Endothelial cell of umbilical vein (primary cell): ENCODE results near the gene EDRF1. TPM values are rescaled to one million over a fixed set of nuclear protein-coding genes. Genes with fewer than 3 reads are reported as not detected.

ENCODE experiments used
- BruUV-seq: library from RNA; stranded (reverse); fragments of 400-500 nt; replicated peaks from 2 replicates; lab custom pipeline; 2021; lab: Mats Ljungman, UMichigan
- CTCF ChIA-PET: fragments of 300-600, 350-600 bp; sonication (Branson Sonifier 250); formaldehyde crosslinking; loops from one replicate; lab custom pipeline; 2021; ENCODE audit warnings: antibody characterized with exemption, inconsistent platforms; lab: Charles Lee
- POLR2A ChIA-PET: fragments of 300-600, 350-600 bp; sonication (Branson Sonifier 250); formaldehyde crosslinking; loops from one replicate; lab custom pipeline; 2021; ENCODE audit warnings: antibody characterized with exemption, inconsistent platforms; lab: Charles Lee
- DNase-seq: peaks from one replicate; pipeline ENCODE4 v3.0.0-alpha.2; 2011; ENCODE audit warnings: low read depth, low spot score
- FAIRE-seq: peaks from 2 replicates; lab custom pipeline; 2011; peaks lifted over from hg19 to GRCh38; lab: Jason Lieb, UNC
- H2AFZ ChIP-seq: 2 replicates; pipeline ENCODE4 v1.6.0; 2012; ENCODE audit warnings: low read depth, low read length, control low read depth, inconsistent platforms
- H3K27ac ChIP-seq: 2 replicates; pipeline ENCODE4 v1.5.1; 2011; ENCODE audit warnings: low read depth, mild to moderate bottlenecking, control low read depth, low read length, moderate library complexity; ENCODE audit not compliant: insufficient read depth
- H3K27me3 ChIP-seq, 2 experiments: 2 replicates each; pipeline versions ENCODE4 v1.6.0 to v1.6.1; 2011; ENCODE audit warnings: low read length in 2 of 2, mixed read lengths in 1 of 2; ENCODE audit not compliant: control insufficient read depth in 2 of 2, insufficient read depth in 2 of 2
- H3K36me3 ChIP-seq, 2 experiments: 2 replicates in 1 of 2; 3 replicates in 1 of 2; pipeline ENCODE4 v1.5.1; 2011; ENCODE audit warnings: low read length in 2 of 2, mild to moderate bottlenecking in 1 of 2, moderate library complexity in 1 of 2; ENCODE audit not compliant: control insufficient read depth in 2 of 2, insufficient read depth in 2 of 2; ENCODE audit errors: extremely low read depth in 1 of 2
- H3K4me1 ChIP-seq: 3 replicates; pipeline ENCODE4 v1.5.1; 2011; ENCODE audit warnings: mild to moderate bottlenecking, low read length; ENCODE audit not compliant: control insufficient read depth, insufficient read depth; ENCODE audit errors: extremely low read depth
- H3K4me2 ChIP-seq: 2 replicates; pipeline ENCODE4 v1.6.1; 2011; ENCODE audit warnings: low read length, control low read depth, mixed read lengths; ENCODE audit not compliant: insufficient read depth
- H3K4me3 ChIP-seq, 3 experiments: fragments of 200-600 bp in 1 of 3; sonication (generic), shearing (Covaris generic) in 1 of 3; replicated peaks in 1 of 3; 2 replicates each; pipeline ENCODE4 v1.5.1; 2011 to 2016; ENCODE audit warnings: control low read depth in 3 of 3, low read length in 3 of 3, mild to moderate bottlenecking in 2 of 3, inconsistent platforms in 1 of 3, low read depth in 1 of 3, moderate library complexity in 1 of 3; ENCODE audit not compliant: insufficient read depth in 1 of 3
- H3K79me2 ChIP-seq: 2 replicates; pipeline ENCODE4 v1.6.0; 2012; ENCODE audit warnings: low read length, inconsistent platforms; ENCODE audit not compliant: control insufficient read depth, insufficient read depth
- H3K9ac ChIP-seq: replicated peaks from 2 replicates; pipeline ENCODE3; 2011; ENCODE audit warnings: low read length, control low read depth; ENCODE audit not compliant: insufficient read depth; ENCODE audit errors: extremely low read depth
- H3K9me1 ChIP-seq: replicated peaks from 3 replicates; pipeline ENCODE4 v1.6.0; 2011; ENCODE audit warnings: mild to moderate bottlenecking, low read length; ENCODE audit not compliant: control insufficient read depth, insufficient read depth; ENCODE audit errors: extremely low read depth
- H3K9me3 ChIP-seq: replicated peaks from 2 replicates; pipeline ENCODE4 v1.5.1; 2012; ENCODE audit warnings: low read length, inconsistent platforms; ENCODE audit not compliant: control insufficient read depth, insufficient read depth
- H4K20me1 ChIP-seq: replicated peaks from 2 replicates; pipeline ENCODE3; 2011; ENCODE audit warnings: mild to moderate bottlenecking, low read length; ENCODE audit not compliant: control insufficient read depth, insufficient read depth; ENCODE audit errors: extremely low read depth
- EZH2 ChIP-seq: IDR thresholded peaks from 2 replicates; pipeline ENCODE4 v1.6.1; 2012; ENCODE audit warnings: borderline replicate concordance, low read depth, mild to moderate bottlenecking, moderate library complexity, low read length, inconsistent platforms; ENCODE audit not compliant: severe bottlenecking
- FOS ChIP-seq: IDR thresholded peaks from 2 replicates; pipeline ENCODE4 v1.6.1; 2011; ENCODE audit warnings: mild to moderate bottlenecking, low read length, moderate library complexity, borderline replicate concordance; ENCODE audit not compliant: insufficient read depth
- GATA2 ChIP-seq: IDR thresholded peaks from 2 replicates; pipeline ENCODE4 v1.7.0; 2011; ENCODE audit warnings: low read depth, mild to moderate bottlenecking, moderate library complexity, mixed read lengths, low read length; ENCODE audit not compliant: insufficient read length, insufficient read depth
- JUN ChIP-seq: IDR thresholded peaks from 2 replicates; pipeline ENCODE4 v1.6.1; 2011; ENCODE audit warnings: borderline replicate concordance, low read depth; ENCODE audit not compliant: insufficient read length, insufficient read depth
- MYC ChIP-seq: IDR thresholded peaks from one replicate; pipeline ENCODE4 v1.6.1; 2011; ENCODE audit warnings: mild to moderate bottlenecking, low read depth, low read length
- POLR2A ChIP-seq: IDR thresholded peaks from 2 replicates; pipeline ENCODE4 v1.6.1; 2012; ENCODE audit warnings: low read depth, mild to moderate bottlenecking, control low read depth, low read length
- POLR2AphosphoS5 ChIP-seq: IDR thresholded peaks from 2 replicates; pipeline ENCODE4 v1.6.1; 2012; ENCODE audit warnings: low read depth, mild to moderate bottlenecking, control low read depth, low read length, moderate library complexity; ENCODE audit not compliant: insufficient read depth
- dilution Hi-C: fragments of 300-500 bp; cut with MboI; formaldehyde crosslinking; loops from one replicate; pipeline ENCODE4 v1.15.0; 2019; ENCODE audit warnings: low sequenced_read_pairs; ENCODE audit not compliant: extremely low pct_ligation_motif_present
- intact Hi-C: fragments of 100-400 bp; cut with micrococcal nuclease; formaldehyde crosslinking; loops from one replicate; pipeline ENCODE4 v1.10.0; 2022
- polyA plus RNA-seq, 4 experiments: library from polyadenylated mRNA; depleted of rRNA in 3 of 4; stranded (reverse) in 3 of 4; unstranded in 1 of 4; fragments of >200 nt; gene quantifications; 2 replicates each; pipeline versions ENCODE4 v1.2.1 to v1.2.3, GENCODE V29; 2011 to 2012; ENCODE audit warnings: missing spikeins in 1 of 4
- total RNA-seq: library from RNA; stranded (reverse); gene quantifications from 2 replicates; pipeline ENCODE4 v1.2.3, GENCODE V29; 2021
- TF ChIP-seq, protein P1 (sequence below), 2 donors: IDR thresholded peaks; 1 replicate in 1 of 2; 2 replicates in 1 of 2; pipeline ENCODE4 v1.5.1; 2011; ENCODE audit warnings: low read length in 2 of 2, mild to moderate bottlenecking in 2 of 2, moderate library complexity in 2 of 2, control low read depth in 1 of 2, inconsistent platforms in 1 of 2, low read depth in 1 of 2; ENCODE audit not compliant: insufficient read depth in 1 of 2; ENCODE audit errors: extremely low read depth in 1 of 2
- TF ChIP-seq, protein P2 (sequence below): IDR thresholded peaks from 2 replicates; pipeline ENCODE4 v1.6.1; 2011; ENCODE audit not compliant: insufficient read depth, insufficient read length

EDRF1 gene
- total and polyA plus RNA-seq, 2 donors (not counting 3 experiments of a cell fraction or from before 2014, with no cell fraction given): 11.6 to 27.8 TPM

DNA sequence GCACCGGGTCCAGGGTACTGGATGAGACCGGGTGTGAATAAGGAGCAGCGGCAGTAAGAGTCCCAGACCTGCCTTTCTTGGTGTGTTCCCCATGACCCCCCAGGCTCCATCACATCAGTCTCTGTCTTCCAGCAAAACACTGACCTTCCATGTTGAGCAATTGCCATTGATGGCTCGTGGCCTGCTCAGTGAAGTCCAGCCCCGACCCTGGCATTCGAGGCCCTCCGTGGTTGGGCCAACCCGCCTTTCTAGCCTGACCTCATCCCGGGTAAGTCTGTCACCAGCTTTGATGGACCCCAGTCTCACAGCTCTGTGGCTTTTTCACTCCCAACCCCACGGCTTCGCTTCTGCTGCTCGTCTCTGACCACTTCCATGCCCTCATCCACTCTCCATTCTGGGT lies 49.7 kb downstream of the EDRF1 start:
- H2AFZ ChIP-seq: no peak overlapping the region
- TF ChIP-seq EZH2: no peak
- TF ChIP-seq, protein P1, sequence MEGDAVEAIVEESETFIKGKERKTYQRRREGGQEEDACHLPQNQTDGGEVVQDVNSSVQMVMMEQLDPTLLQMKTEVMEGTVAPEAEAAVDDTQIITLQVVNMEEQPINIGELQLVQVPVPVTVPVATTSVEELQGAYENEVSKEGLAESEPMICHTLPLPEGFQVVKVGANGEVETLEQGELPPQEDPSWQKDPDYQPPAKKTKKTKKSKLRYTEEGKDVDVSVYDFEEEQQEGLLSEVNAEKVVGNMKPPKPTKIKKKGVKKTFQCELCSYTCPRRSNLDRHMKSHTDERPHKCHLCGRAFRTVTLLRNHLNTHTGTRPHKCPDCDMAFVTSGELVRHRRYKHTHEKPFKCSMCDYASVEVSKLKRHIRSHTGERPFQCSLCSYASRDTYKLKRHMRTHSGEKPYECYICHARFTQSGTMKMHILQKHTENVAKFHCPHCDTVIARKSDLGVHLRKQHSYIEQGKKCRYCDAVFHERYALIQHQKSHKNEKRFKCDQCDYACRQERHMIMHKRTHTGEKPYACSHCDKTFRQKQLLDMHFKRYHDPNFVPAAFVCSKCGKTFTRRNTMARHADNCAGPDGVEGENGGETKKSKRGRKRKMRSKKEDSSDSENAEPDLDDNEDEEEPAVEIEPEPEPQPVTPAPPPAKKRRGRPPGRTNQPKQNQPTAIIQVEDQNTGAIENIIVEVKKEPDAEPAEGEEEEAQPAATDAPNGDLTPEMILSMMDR (IDR thresholded peaks at IDR 0.05; ENCODE audit: extremely low read depth in 1 of 2, insufficient read depth in 1 of 2, low read depth in 1 of 2, low read length in 2 of 2): no peak
- no peak for TF ChIP-seq FOS
- TF ChIP-seq POLR2A: no peak
- no peak for TF ChIP-seq GATA2
- no peak for TF ChIP-seq POLR2AphosphoS5
- TF ChIP-seq MYC: no peak
- no peak for TF ChIP-seq JUN
- TF ChIP-seq, protein P2, sequence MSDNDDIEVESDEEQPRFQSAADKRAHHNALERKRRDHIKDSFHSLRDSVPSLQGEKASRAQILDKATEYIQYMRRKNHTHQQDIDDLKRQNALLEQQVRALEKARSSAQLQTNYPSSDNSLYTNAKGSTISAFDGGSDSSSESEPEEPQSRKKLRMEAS: no peak
- no peaks in the 10 kb centered on the region for H3K27me3 ChIP-seq
- no peak overlapping the region for H3K4me3 ChIP-seq
- no peaks in the 10 kb centered on the region for H3K4me1 ChIP-seq
- no peak for DNase-seq
- H4K20me1 ChIP-seq: no peaks in the 10 kb centered on the region
- dilution Hi-C loops (no loop called here), intact Hi-C loops (no loop called here)
- no peak overlapping the region for H3K9ac ChIP-seq
- no peak overlapping the region for H3K27ac ChIP-seq
- CTCF ChIA-PET: no interaction called here
- POLR2A ChIA-PET: no interaction called here
- no peaks in the 10 kb centered on the region for H3K79me2 ChIP-seq
- peaks cover 2% of the 10 kb centered on the region in 2 experiments for H3K36me3 ChIP-seq
- BruUV-seq: no TSS peak
- H3K9me3 ChIP-seq: no peaks in the 10 kb centered on the region
- H3K4me2 ChIP-seq: no peak overlapping the region
- no peaks in the 10 kb centered on the region for H3K9me1 ChIP-seq
- FAIRE-seq: no peak
